Activated naive CD8-positive, alpha-beta T cell treated with anti-CD3 and anti-CD28 coated beads, Interleukin-2, amount 50 U/mL, for 16 hours (primary cell): ENCODE results near the gene DPF3.
"Not testable (repeated sequence)": the region's sequence is repeated elsewhere in the genome, so short reads cannot be mapped to it uniquely, and the experiment has no call there.

ENCODE experiments used
- DNase-seq: peaks from one replicate; pipeline ENCODE4 v3.0.0-alpha.2; 2020; ENCODE audit warnings: low read depth, low spot score

The DPF3 gene

DNA sequence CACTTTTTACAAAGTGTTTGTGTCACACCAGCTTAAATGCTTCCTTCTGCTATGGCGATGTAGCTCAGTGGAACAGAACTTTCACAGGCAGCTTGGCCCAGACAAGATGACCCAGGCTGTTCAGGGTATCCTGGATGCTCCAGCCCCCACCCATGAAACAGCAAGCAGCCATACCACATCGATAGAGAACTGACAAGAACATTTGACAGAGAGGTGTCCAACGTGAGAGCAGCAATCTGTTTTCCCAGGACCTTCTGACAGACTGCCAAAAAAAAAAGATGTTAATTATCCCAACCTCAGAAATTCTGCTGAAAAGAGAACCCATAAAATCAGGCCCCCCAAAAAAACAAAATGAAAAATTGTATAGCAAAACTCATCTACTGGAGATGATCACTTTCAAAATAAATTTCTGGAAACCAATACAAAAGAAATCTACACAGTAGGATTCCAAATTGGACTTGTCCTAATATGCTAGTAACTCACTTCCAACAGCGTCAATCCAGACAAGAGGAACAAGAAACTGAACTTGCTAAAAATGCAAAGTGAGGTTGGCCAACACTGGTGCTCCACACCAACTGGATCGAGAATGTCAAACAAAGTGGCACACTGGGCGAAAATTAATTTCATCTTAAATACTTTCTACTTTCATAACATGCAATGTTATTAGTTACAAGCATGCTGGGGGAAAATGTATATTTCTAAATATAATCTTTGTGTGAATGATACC, 118.8 kb downstream of the DPF3 start:
- DNase-seq: no peak

DNA sequence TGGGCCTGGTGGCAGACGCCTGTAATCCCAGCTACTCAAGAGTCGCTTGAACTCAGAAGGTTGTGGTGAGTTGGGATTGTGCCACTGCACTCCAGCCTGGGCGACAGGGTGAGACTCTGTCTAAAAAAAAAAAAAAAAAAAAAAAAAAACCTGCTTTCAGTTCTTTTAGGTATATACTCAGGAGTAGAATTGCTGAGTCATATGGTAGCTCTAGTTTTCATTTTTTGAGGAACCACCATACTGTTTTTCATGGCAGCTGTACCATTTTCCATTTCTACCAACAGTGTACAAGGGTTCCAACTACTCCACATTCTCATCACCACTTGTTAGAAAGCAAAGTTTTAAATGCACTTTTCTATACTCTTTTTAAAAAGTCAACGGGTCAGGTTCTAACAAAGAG, 119.8 kb downstream of the DPF3 start:
- no peak for DNase-seq

DNA sequence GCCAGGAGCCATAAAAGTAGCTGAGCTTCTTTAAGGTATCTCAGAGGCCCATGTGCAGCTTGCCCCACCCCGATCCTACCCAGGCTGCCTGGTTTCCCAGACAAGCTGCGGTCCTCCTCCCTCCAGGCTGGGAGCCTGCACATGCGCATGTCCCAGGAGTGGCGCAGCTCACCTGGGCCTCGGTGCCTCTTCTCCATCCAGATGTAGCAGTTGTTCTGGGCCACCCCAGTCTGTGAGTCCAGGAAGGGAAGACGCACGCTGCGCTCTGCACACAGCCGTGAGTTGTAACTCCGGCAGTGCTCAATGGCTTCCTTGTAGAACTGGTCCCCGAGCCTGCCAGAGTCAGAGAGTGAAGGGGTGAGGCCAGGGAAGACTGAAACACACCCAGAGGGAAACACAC, 122.3 kb downstream of the DPF3 start:
- no peak for DNase-seq

DNA sequence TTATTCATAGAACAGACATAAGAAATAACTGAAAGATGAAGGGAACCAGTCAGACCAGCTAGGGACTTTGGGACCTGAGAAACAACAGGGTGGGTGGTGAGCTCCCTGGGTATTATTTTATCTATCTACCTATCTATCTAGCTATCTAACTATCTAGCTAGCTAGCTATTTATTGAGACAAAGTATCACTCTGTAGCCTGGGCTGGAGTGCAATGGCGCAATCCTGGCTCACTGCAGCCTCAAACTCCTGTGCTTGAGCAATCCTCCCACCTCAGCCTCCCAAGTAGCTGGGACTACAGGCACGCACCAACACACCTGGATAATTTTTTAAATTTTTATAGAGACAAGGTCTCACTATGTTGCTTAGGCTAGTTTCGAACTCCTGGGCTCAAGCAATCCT, 127.6 kb downstream of the DPF3 start:
- DNase-seq: no peak

DNA sequence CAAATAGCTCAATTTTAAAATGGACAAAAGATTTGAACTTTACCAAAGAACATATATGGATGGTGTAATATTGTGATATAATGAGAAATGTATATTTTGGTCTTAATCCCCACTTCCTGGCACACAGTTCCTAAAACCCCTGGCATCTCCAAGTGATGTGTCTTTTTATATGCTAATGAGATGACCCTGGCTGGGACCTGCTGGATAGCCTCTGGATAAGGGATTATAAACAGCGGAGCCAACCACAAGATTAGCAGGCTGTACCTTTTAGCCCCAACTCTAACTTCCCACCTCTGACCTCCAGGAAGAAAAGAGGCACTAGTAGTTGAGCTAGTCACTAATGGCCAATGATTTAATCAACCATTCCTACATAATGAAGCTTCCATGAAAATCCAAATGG, 130.0 kb downstream of the DPF3 start:
- no peak for DNase-seq

DNA sequence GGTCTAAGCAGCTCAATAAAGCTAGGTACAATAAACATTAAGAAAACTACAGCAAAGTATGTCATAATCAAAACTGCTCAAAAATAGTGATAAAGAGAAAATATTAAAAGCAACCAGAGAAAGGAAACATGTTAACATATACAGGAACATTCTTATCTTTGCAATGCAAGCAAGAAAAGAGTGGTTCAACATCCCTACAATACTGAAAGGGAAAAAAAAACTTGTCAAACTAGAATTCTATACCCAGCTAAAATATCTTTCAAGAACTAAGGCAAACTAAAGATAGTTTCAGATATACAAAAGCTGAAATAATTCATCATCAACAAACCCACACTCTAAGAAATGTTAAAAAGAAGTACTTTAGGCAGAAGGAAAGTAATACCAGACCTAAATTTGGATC, 134.2 kb downstream of the DPF3 start:
- DNase-seq: no peak

DNA sequence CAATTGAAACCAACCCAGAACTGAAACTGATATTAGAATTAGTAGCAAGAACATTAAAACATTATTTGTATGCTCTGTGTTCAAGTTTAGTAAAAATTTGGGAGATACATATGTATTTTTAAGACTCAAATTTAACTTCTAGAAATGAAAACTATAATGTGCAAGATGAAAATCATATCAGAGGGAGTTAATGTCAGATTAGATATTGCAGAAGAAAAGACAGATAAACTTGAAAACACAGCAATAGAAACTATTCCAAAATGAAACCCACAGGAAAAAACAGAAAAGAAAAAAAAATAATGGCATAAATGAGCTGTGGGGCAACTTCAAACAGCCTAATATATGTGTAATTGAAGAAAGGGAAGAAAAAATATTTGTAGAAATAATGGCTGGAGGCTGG, 134.9 kb downstream of the DPF3 start:
- no peak for DNase-seq

DNA sequence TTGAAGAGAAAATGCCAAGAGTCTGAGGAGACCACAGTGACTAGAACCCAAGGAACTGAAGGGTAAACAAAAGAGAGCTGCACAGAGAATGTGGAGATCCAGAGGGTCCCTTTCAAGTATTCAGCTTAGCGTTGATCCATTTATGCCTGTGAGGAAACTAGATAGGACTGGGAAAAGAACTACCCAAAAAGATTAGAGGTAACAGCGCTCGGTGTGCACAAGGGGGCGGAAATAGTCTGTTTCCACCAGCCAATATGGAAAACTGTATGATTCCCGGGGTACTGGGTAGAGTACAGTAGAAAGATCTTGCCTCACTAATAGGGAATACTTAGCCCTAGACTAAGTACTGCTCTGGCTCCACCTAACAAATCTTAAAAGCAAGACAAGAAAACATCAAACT, 135.5 kb downstream of the DPF3 start:
- DNase-seq: no peak

DNA sequence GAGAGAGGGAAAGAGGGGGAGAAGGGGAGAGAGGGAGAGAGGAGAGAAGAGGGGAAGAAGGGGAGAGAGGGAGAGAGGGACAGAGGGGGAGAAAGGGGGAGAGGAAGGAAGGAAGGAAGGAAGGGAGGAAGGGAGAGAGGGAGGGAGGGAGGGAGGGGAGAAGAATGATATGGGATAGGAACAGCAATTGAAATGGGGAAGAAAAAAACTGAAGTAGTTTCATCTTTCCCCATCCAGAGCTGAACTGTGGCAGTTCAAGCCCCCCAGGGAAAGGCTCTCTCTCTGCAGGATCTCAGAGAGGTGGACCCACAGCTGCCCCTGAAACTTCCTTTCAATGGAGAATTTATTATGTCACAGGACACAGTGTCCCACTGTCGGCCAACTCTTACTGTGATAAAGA, 136.9 kb downstream of the DPF3 start:
- no peak for DNase-seq

DNA sequence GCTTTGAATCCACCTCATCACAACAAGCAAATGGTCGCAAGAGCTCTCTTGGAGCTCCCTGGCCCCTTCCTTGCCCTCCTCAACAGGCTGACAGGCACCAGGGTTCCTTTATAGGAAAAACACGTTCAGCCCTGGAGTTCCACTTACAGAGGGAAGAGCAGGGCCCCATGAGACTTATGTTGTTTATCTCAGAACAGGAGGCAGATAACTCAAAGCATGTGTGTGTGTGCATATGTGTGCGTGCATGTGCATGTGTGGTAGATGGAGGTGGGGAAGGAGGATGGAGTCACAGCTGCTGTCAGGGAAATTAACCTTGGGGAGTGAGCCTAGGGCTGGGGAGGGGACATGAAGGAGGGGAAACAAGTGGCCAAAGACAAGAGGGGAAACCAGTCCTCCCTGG, 138.1 kb downstream of the DPF3 start:
- no peak for DNase-seq

DNA sequence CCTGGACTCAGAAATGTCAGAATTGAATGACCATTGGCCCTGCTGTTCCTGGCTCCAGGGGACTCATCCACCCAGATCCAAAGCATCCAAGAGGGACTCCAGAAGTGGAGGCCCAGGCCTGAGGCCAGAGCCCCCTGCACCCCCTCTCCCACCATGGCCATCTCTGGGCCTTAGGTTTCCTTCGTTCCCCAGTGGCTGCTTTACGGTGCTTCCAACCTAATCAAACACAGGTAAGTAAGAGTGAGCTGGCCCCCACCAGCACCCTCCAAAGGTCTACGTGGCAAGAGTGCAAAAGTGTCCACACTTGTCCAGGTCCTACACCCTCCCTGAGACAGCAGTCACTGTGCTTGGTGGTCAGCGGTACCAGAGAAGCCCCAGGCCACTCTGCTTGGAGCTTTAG, 139.0 kb downstream of the DPF3 start:
- no peak for DNase-seq

DNA sequence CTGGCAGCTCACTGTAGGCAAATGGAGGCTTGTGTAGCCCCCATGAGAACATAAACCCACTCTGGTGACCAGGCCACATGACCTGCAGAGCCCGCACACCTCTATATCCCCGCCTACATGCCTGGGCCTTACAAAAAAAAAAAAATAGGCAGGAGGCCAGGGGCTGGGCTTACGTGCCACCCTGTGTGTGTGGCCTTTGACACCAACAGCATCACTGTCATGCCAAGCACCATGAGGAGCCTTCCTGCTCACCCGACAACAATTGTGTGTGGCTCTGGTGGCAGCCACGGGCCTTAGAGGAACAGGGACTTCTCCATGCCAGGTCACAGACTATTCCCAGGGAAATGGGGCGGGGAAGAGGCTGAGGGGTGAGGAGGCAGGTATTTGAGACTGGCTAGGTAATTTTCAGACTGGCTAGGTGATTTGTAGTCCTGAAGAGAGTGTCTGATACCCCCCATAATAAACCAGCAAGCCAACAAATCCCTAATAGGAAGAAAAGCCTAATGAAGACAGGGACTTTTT, 140.0 kb downstream of the DPF3 start:
- no peak for DNase-seq

DNA sequence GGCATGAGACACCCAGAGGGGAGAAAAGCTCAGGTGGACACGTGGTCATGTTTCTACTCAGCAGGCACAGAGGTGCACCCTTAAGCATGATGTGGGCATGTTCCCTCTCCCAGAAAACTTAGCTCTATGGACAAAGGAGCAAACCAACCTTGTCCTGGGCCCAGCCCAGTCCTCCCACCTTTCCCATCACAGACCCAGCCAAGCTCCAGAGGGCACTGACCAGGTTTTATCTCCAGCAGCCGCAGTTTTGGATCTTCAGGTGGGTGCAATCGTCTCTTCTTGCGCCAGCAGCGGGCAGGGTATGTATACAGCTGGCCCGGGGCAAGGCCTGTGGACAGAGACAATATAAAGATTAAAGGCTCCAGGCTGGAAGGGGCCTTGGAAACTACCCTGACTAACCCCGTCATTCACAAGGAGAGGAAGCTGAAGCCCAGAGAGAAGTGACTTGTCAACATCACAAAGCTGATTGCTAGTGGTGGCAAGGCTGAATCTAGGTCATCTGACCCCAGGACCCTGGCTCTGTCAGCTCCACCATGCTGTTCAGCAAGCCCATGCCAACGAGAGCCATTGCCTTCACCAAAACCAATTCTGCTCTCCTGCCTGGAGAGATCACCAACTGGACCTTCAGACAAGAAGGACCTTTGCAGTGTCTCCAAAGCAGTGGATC, 140.7 kb downstream of the DPF3 start:
- DNase-seq: no peak

DNA sequence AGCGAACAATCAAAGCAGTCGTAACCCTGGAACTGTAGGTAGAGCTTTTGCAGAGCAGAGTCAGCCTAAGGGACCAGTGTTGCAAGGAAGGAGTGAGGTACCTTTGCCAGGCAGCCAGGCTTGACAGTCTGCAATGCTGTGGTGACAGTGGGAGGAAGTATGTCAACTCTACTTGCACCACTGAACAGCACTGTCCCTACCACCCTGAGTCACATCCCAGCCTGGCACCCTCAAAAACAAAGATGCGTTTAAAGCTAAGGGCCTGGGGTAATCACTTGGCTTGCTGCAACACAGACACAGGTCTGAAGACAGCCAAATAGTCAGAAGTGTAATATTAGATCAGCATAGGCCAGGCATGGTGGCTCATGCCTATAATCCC, 141.9 kb downstream of the DPF3 start:
- DNase-seq: no peak

DNA sequence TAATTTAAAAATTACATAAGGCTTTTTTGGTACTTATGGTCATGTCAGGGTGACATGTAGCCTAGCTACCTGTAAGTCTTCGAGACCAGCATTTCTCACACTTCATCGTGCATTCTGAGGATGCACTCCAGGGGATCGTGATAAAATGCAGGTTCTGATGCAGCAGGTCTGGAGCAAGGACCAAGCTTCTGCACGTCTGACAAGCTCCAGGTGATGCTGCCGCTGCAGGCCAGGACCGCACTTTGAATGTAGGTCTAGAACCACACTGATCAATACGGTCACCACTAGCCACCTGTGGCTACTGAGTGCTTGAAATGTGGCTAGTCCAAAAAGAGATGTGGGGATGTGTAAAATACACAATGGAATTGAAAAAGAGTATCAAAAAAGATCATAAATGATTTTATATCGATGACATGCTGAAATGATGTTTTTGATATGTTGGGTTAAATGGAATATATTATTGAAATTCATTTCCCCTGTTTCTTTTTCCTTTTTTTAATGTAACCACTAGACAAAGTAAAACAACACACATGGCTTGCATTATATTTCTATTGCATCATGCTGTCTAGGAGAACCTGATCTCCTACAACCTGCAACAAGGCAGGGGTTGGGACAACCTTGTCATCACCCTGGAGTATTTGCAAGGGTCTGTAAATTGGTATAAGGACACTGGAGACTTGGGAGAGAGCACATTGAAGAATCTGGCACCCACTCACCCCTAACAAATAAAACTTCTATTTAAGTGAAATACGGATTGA, 142.4 kb downstream of the DPF3 start:
- DNase-seq: no peak

DNA sequence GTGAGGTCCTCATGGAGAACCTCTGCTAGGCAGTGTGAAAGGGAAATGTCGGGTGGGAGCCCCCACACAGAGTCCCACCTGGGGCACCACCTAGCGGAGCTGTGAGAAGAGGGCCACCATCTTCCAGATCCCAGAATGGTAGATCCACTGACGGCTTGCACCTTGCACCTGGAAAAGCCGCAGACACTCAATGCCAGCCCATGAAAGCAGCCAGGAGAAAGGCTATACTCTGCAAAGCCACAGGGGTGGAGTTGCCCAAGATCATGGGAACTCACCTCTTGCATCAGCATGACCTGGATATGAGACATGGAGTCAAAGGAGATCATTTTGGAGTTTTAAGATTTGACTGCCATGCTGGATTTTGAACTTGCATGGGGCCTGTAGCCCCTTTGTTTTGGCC, 145.0 kb downstream of the DPF3 start:
- DNase-seq: not testable (repeated sequence)

DNA sequence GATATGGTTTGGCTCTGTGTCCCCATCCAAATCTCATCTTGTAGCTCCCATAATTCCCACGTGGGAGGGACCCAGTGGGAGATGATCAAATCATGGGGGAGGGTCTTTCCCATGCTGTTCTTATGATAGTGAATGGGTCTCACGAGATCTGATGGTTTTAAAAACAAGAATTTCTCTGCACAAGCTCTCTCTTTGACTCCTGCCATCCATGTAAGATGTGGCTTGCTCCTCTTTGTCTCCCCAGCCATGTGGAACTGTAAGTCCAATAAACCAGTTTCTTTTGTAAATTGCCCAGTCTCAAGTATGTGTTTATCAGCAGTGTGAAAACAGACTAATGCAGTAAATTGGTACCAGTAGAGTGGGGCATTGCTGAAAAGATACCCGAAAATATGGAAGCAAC, 146.2 kb downstream of the DPF3 start:
- DNase-seq: no peak

DNA sequence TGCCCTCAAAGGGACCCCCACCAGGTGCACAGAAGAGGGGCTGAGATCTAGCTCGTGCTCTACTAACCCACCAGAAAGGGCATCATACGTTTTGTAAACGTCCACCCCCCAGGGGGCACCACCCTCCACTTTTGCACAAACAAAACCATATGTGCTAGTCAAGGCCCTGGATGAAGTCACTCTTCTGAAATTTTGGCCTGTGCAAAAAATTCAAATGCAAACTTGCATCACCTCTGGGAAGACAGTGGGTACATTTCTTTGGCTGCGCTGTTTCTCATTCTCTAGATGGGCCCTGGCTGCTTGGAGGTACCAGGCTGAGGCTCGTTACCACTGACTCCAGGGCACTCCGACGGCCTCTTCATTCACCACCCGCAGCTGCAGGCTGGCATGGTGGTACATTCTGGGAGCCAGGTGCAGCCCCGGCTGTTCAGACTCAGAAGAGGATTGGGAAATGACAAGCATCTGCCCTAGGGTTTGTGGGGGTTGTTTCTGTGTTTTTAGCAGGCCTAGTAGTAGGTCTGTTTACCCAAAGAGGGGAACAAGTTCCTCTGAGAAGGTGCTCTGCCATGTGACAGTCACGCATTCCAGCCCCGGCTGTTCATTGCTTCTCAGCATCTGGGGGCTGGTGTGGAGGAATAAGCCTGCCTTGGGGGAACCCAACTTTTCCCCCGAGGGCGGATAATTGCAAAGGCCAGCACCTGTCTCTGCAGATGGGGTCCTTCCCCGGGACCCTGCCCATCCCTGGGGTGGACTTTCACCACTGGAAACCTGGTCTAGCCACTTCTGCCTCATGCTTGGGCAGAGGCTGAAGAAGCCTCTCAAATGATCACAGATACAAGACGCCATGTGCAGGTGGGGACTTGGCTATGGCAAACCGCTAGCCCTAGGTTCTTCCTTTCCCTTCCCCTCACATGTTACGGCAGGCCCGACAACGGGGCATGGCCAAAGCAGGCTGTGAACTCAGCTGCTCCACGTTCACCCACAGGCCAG, 147.6 kb downstream of the DPF3 start:
- no peak for DNase-seq

DNA sequence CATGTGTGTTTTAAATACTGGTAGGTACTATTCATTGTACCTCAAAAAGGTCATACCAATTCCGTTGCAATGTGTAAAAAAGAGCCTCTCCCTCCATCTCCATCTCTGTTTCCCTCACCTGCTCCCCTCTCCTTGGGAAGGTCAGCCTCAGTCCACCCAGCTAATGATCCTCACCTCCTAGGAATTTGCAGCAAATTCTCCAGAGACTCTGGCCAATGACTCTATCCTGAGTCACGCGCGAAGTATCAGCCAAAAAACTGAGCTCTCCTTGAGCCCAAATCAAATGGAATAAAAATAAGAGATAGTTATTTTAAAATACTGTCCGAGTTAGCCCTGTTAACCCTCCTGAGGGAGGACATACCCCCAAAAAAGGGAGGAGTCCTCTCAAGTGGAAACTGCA, 148.4 kb downstream of the DPF3 start:
- DNase-seq: no peak

DNA sequence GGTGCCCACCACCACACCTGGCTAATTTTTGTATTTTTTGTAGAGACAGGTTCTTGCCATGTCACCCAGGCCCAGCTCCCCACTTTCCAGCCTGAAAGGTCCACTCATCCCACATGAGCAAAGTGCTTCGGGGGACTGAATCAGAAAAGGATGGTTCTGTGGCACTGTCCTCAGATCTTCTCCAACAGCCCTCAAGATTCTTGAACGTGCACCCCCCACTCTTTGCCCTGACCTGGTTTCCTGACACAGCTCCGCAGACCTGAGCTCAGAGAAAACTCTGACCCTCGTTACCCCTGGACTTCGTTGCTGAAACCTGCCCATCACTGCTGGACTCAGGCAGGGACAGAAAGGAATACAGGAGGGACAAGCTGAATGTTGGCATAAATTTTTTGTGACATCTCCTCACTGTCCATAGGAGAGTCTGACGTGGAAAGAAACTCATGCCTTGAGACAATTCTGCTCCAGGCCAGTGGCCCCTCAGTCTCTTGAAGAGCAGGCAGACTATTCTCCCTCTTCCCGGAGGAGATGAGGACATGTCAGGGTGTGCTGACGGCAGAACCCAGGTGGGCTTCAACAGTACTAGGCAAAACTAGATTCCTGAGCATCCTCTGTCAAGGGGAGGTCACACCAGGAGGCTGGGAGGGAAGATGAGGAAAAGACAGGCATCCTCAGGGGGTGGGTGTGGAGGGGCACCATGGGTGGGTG, 149.3 kb downstream of the DPF3 start:
- DNase-seq: no peak

DNA sequence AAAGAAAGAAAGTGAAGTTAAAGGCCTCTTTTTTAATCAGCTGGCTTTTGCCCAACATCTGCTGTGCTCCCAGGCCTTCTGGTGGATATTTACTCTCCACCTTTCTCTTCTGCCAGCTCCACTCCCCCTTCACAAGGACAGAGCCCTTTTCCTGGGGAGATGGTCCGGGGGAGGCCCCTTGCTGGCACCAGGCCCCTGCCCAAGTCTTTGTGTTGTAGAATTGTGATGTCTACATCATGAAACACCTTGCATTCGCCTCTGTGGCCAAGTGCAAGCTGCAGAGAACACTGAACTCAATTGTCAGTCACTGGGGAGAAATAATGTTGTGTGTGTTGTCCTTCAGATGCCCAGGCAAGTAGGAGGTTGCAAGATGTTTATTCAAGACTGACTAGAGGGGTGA, 150.3 kb downstream of the DPF3 start:
- no peak for DNase-seq
